Tibial nerve (tissue), 4 donors: ENCODE data around the gene NEDD4L. TPM values are rescaled to one million over a fixed set of nuclear protein-coding genes. Genes with fewer than 3 reads are reported as not detected.

Experiments
- DNase-seq, 2 donors: peaks; one replicate each; pipeline ENCODE4 v3.0.0-alpha.2; 2019; ENCODE audit warnings: low spot score in 2 of 2
- H3K27ac ChIP-seq, 4 donors: fragments of 200-600 bp; sonication (generic) in 3 of 4; one replicate each; pipeline ENCODE4 v1.5.1; 2017 to 2019; ENCODE audit warnings: mild to moderate bottlenecking in 1 of 4
- H3K27me3 ChIP-seq, 2 donors: fragments of 200-600 bp; sonication (generic) in 1 of 2; one replicate each; pipeline versions ENCODE4 v1.5.1 to v1.6.0; 2017 to 2019
- H3K36me3 ChIP-seq, 3 donors: fragments of 200-600 bp; sonication (generic); one replicate each; pipeline ENCODE4 v1.5.1; 2018 to 2019
- H3K4me1 ChIP-seq, 4 donors: fragments of 200-600 bp; sonication (generic) in 3 of 4; one replicate each; pipeline ENCODE4 v1.5.1; 2017 to 2019
- H3K4me3 ChIP-seq, 4 donors: fragments of 200-600 bp; sonication (generic) in 3 of 4; one replicate each; pipeline ENCODE4 v1.5.1; 2017 to 2019; ENCODE audit warnings: mild to moderate bottlenecking in 1 of 4, moderate library complexity in 1 of 4
- H3K9me3 ChIP-seq, 4 donors: fragments of 200-600 bp; sonication (generic) in 3 of 4; one replicate each; pipeline ENCODE4 v1.5.1; 2017 to 2019
- EP300 ChIP-seq, 2 donors: sonication (generic); formaldehyde crosslinking; IDR thresholded peaks; one replicate each; pipeline ENCODE4 v1.6.1; 2017; ENCODE audit warnings: antibody characterized with exemption in 2 of 2, mild to moderate bottlenecking in 1 of 2
- POLR2A ChIP-seq, 2 donors: fragments of 450-650 bp; IDR thresholded peaks; one replicate each; pipeline ENCODE4 v1.6.1; 2017; ENCODE audit warnings: antibody characterized with exemption in 2 of 2, mild to moderate bottlenecking in 2 of 2, moderate library complexity in 2 of 2
- WGBS, 2 donors: methylation state at CpG; one replicate each; pipeline ENCODE4 v1.1.5; 2018; 5-methylcytosine and 5-hydroxymethylcytosine counted together
- total RNA-seq, 4 donors: library from RNA; depleted of rRNA; stranded (reverse); fragments of >200 nt; gene quantifications; one replicate each; pipeline ENCODE4 v1.1.0, GENCODE V29; 2016
- TF ChIP-seq, protein P1 (sequence below), 5 experiments: fragments of 200-600 bp in 3 of 5; fragments of 450-650 bp in 2 of 5; sonication (generic) in 3 of 5; IDR thresholded peaks; one replicate each; pipeline ENCODE4 v1.5.1; 2016 to 2019; ENCODE audit warnings: antibody characterized with exemption in 5 of 5, mild to moderate bottlenecking in 3 of 5, moderate library complexity in 2 of 5

The NEDD4L gene
- total RNA-seq, 4 donors from 2014 or later = 15.3 to 59.9 (median 26.8) TPM

DNA sequence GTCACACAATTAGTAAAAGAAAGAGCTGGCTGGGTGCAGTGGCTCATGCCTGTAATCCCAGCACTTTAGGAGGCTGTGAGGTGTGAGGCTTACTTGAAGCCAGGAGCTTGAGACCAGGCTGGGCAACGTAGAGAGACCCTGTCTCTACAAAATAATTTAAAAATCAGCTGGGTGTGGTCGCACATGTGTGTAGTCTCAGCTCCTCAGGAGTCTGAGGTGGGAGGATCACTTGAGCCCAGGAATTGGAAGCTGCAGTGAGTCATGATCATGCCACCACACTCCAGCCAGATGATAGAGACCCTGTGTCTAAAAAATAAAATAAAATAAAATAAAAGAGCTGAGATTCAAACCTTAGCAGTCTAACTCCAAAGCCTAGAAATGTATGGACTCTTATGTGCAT, 39.0 kb upstream of the NEDD4L start:
- Histone ChIP-seq H3K4me1 (no peaks in the 10 kb centered on the region), H3K9me3 (no peaks in the 10 kb centered on the region), H3K36me3 (no peaks in the 10 kb centered on the region), H3K27ac (no peak overlapping the region), H3K4me3 (no peak overlapping the region), H3K27me3 (no peaks in the 10 kb centered on the region)
- WGBS, 2 donors = 79% methylated on average over 2 of the region's 2 CpGs
- no peak for TF ChIP-seq EP300 (IDR thresholded peaks at IDR 0.05)
- DNase-seq = no peak

GRCh38 chr18:58005885-58006523, 38.0 kb upstream of the NEDD4L start:
- Histone ChIP-seq H3K4me1 (no peaks in the 10 kb centered on the region), H3K27ac (no peak overlapping the region), H3K36me3 (no peaks in the 10 kb centered on the region), H3K27me3 (no peaks in the 10 kb centered on the region), H3K4me3 (no peak overlapping the region), H3K9me3 (no peaks in the 10 kb centered on the region)
- DNase-seq = no peak
- 72 to 73% methylated on average over 3 of the region's 3 CpGs for WGBS, 2 donors
- TF ChIP-seq POLR2A (IDR thresholded peaks at IDR 0.05) (no peak), EP300 (IDR thresholded peaks at IDR 0.05) (no peak)
- TF ChIP-seq, protein P1, sequence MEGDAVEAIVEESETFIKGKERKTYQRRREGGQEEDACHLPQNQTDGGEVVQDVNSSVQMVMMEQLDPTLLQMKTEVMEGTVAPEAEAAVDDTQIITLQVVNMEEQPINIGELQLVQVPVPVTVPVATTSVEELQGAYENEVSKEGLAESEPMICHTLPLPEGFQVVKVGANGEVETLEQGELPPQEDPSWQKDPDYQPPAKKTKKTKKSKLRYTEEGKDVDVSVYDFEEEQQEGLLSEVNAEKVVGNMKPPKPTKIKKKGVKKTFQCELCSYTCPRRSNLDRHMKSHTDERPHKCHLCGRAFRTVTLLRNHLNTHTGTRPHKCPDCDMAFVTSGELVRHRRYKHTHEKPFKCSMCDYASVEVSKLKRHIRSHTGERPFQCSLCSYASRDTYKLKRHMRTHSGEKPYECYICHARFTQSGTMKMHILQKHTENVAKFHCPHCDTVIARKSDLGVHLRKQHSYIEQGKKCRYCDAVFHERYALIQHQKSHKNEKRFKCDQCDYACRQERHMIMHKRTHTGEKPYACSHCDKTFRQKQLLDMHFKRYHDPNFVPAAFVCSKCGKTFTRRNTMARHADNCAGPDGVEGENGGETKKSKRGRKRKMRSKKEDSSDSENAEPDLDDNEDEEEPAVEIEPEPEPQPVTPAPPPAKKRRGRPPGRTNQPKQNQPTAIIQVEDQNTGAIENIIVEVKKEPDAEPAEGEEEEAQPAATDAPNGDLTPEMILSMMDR (IDR thresholded peaks at IDR 0.05) = no peak

- H3K27me3 ChIP-seq = no peaks in the 10 kb centered on the region
- TF ChIP-seq POLR2A (IDR thresholded peaks at IDR 0.05) = no peak
- TF ChIP-seq, protein P1 (IDR thresholded peaks at IDR 0.05) = no peak
- no peak for TF ChIP-seq EP300 (IDR thresholded peaks at IDR 0.05)
- H3K4me3 ChIP-seq = no peak overlapping the region
- no peak overlapping the region for H3K27ac ChIP-seq
- H3K4me1 ChIP-seq = no peaks in the 10 kb centered on the region
- no peaks in the 10 kb centered on the region for H3K36me3 ChIP-seq
- DNase-seq = no peak
- no peaks in the 10 kb centered on the region for H3K9me3 ChIP-seq
Observed at GRCh38 chr18:58009166-58009565, 34.9 kb upstream of the NEDD4L start.

GRCh38 chr18:58010265-58010664, 33.8 kb upstream of the NEDD4L start:
- H3K4me1 ChIP-seq = no peaks in the 10 kb centered on the region
- 88 to 93% methylated on average over 4 of the region's 4 CpGs for WGBS, 2 donors
- TF ChIP-seq, protein P1 (IDR thresholded peaks at IDR 0.05) = no peak
- TF ChIP-seq POLR2A (IDR thresholded peaks at IDR 0.05) (no peak), EP300 (IDR thresholded peaks at IDR 0.05) (no peak)
- H3K36me3 ChIP-seq = no peaks in the 10 kb centered on the region
- DNase-seq = no peak
- H3K4me3 ChIP-seq = no peak overlapping the region
- H3K27me3 ChIP-seq = no peaks in the 10 kb centered on the region
- H3K9me3 ChIP-seq = peaks cover 0 to under 1% (median 0%) of the 10 kb centered on the region in 4 donors
- no peak overlapping the region for H3K27ac ChIP-seq

GRCh38 chr18:58012356-58012755, 31.7 kb upstream of the NEDD4L start:
- H3K4me3 ChIP-seq = no peak overlapping the region
- H3K36me3 ChIP-seq = no peaks in the 10 kb centered on the region
- no peaks in the 10 kb centered on the region for H3K27me3 ChIP-seq
- peaks cover 0 to 15% (median 0%) of the 10 kb centered on the region in 4 donors for H3K9me3 ChIP-seq
- H3K27ac ChIP-seq = no peak overlapping the region
- WGBS, 2 donors = 90 to 91% methylated on average over 1 of the region's 1 CpG
- TF ChIP-seq EP300 (IDR thresholded peaks at IDR 0.05) (no peak), POLR2A (IDR thresholded peaks at IDR 0.05) (no peak)
- TF ChIP-seq, protein P1 (IDR thresholded peaks at IDR 0.05) = no peak
- no peak for DNase-seq
- no peaks in the 10 kb centered on the region for H3K4me1 ChIP-seq
